K562 (cell line): ENCODE measurements around the gene GZF1. TPM values are rescaled to one million over a fixed set of nuclear protein-coding genes. Genes with fewer than 3 reads are reported as not detected.

Experiments
- ARNT ChIP-seq, 2 experiments: fragments of 450-650 bp; IDR thresholded peaks; 2 replicates each; pipeline ENCODE4 v1.6.1; 2016; ENCODE audit warnings: mild to moderate bottlenecking in 1 of 2
- BCOR ChIP-seq: fragments of 450-650 bp; IDR thresholded peaks from 2 replicates; pipeline ENCODE4 v1.6.1; 2016
- CHD1 ChIP-seq: fragments of 200-600 bp; sonication (generic); IDR thresholded peaks from one replicate; pipeline ENCODE4 v1.6.1; 2012; ENCODE audit warnings: mild to moderate bottlenecking, moderate library complexity, low read length, inconsistent platforms
- CTCFL ChIP-seq: IDR thresholded peaks from 2 replicates; pipeline ENCODE4 v1.6.1; 2011; ENCODE audit warnings: borderline replicate concordance, low read depth, mild to moderate bottlenecking, moderate library complexity, low read length; ENCODE audit not compliant: insufficient read depth, poor library complexity, severe bottlenecking
- E2F3 ChIP-seq: fragments of 250-450 bp; sonication (Bioruptor Pico); IDR thresholded peaks from 2 replicates; pipeline ENCODE4 v1.4.0; 2020; ENCODE audit warnings: mild to moderate bottlenecking
- E2F5 ChIP-seq: sonication (generic); formaldehyde crosslinking; IDR thresholded peaks from 2 replicates; pipeline ENCODE4 v1.8.0; 2022; ENCODE audit warnings: mild to moderate bottlenecking, missing genetic modification reagents
- EWSR1 ChIP-seq: fragments of 450-650 bp; IDR thresholded peaks from 2 replicates; pipeline ENCODE4 v1.6.1; 2018; ENCODE audit warnings: borderline replicate concordance, mild to moderate bottlenecking, low read depth, moderate library complexity; ENCODE audit not compliant: partially characterized antibody
- EZH2 ChIP-seq: IDR thresholded peaks from 2 replicates; pipeline ENCODE4 v1.6.1; 2012; ENCODE audit warnings: low read depth, mild to moderate bottlenecking, inconsistent platforms, low read length, borderline replicate concordance
- FOXJ2 ChIP-seq: fragments of 200-800 bp; sonication (Bioruptor generic); IDR thresholded peaks from 2 replicates; pipeline ENCODE4 v1.6.1; 2016; ENCODE audit warnings: missing genetic modification characterization, missing compliant biosample characterization
- FOXO4 ChIP-seq: fragments of 450-650 bp; formaldehyde crosslinking; IDR thresholded peaks from 2 replicates; pipeline ENCODE4 v1.4.0; 2020; ENCODE audit warnings: mild to moderate bottlenecking, moderate library complexity
- ID3 ChIP-seq, 2 experiments: fragments of 250-450 bp in 1 of 2; fragments of 450-650 bp in 1 of 2; sonication (Bioruptor Pico) in 1 of 2; IDR thresholded peaks; 2 replicates each; pipeline versions ENCODE4 v1.6.1 to v1.8.0; 2016 to 2021; ENCODE audit warnings: mild to moderate bottlenecking in 2 of 2, moderate library complexity in 2 of 2, missing compliant biosample characterization in 1 of 2, missing genetic modification characterization in 1 of 2
- KLF1 ChIP-seq: fragments of 450-650 bp; IDR thresholded peaks from 2 replicates; pipeline ENCODE4 v1.6.1; 2016; ENCODE audit warnings: missing genetic modification characterization, missing compliant biosample characterization
- MAFF ChIP-seq: IDR thresholded peaks from 2 replicates; pipeline ENCODE4 v1.6.1; 2012; ENCODE audit warnings: low read length, improper control_type of control experiment
- MEF2A ChIP-seq: IDR thresholded peaks from 2 replicates; pipeline ENCODE4 v1.6.1; 2011; ENCODE audit warnings: low read depth, mild to moderate bottlenecking, low read length, moderate library complexity; ENCODE audit not compliant: control insufficient read depth
- MLX ChIP-seq, 2 experiments: fragments of 450-650 bp in 1 of 2; sonication (generic) in 1 of 2; formaldehyde crosslinking; conservative IDR thresholded peaks; 2 replicates each; pipeline versions ENCODE4 v1.4.0 to v1.8.1; 2020 to 2022; ENCODE audit warnings: mild to moderate bottlenecking in 1 of 2, missing genetic modification reagents in 1 of 2
- NFE2 ChIP-seq: IDR thresholded peaks from 2 replicates; pipeline ENCODE4 v1.6.1; 2014; ENCODE audit warnings: antibody characterized with exemption, low read depth
- NUFIP1 ChIP-seq: fragments of 450-650 bp; IDR thresholded peaks from 2 replicates; pipeline ENCODE4 v1.6.1; 2018; ENCODE audit not compliant: partially characterized antibody
- PPARD ChIP-seq: fragments of 250-450 bp; sonication (Bioruptor Pico); IDR thresholded peaks from 2 replicates; pipeline ENCODE4 v1.8.0; 2022; ENCODE audit warnings: inconsistent platforms, mild to moderate bottlenecking, moderate library complexity
- SMC3 ChIP-seq: conservative IDR thresholded peaks from 2 replicates; pipeline ENCODE4 v1.6.1; 2011; ENCODE audit warnings: low read depth, low read length, improper control_type of control experiment; ENCODE audit not compliant: insufficient read depth
- SPI1 ChIP-seq: IDR thresholded peaks from 2 replicates; pipeline ENCODE4 v1.6.1; 2011; ENCODE audit warnings: low read depth, low read length, control low read depth, borderline replicate concordance
- TRIM24 ChIP-seq, 2 experiments: fragments of 450-650 bp; IDR thresholded peaks; 2 replicates each; pipeline ENCODE4 v1.6.1; 2016
- ZNF561 ChIP-seq: fragments of 450-650 bp; formaldehyde crosslinking; conservative IDR thresholded peaks from 2 replicates; pipeline ENCODE4 v1.4.0; 2020; ENCODE audit warnings: mild to moderate bottlenecking, moderate library complexity
- ZNF696 ChIP-seq: fragments of 250-450 bp; sonication (Bioruptor Pico); conservative IDR thresholded peaks from 2 replicates; pipeline ENCODE4 v1.4.0; 2020; ENCODE audit warnings: mild to moderate bottlenecking, moderate library complexity
- polyA plus RNA-seq, 8 experiments: library from polyadenylated mRNA; depleted of rRNA in 4 of 8; stranded (reverse) in 5 of 8; unstranded in 3 of 8; fragments of >200 nt; fragmentation: Nextera tagmentation in 2 of 8; fragmentation: Illumina TruSeq in 1 of 8; extraction: Ambion mirVana in 2 of 8; extraction: Trizol in 1 of 8; gene quantifications; 2 replicates each; pipeline versions ENCODE4 v1.2.1 to v1.2.3, GENCODE V29; 2011 to 2014; ENCODE audit warnings: inconsistent platforms in 1 of 8, missing spikeins in 1 of 8
- total RNA-seq, 7 experiments: library from RNA; depleted of rRNA in 6 of 7; stranded (reverse); fragments of >200 nt in 6 of 7; fragmentation: Illumina TruSeq in 2 of 7; extraction: Trizol in 2 of 7; gene quantifications; 2 replicates each; pipeline versions ENCODE4 v1.2.1 to v1.2.3, GENCODE V29; 2011 to 2021; ENCODE audit warnings: low replicate concordance in 1 of 7

GZF1 gene
- total and polyA plus RNA-seq, 9 of the 15 experiments (the other 6 are each of a cell fraction or from before 2014, with no cell fraction given), result 1.2 to 15.7 (median 7.4) TPM

GRCh38 chr20:23350196-23350903, 11.6 kb upstream of the GZF1 start, which contains the start of gene NXT1 (continued):
- peak; percentile 25 for TF ChIP-seq CHD1
- peak; percentile 85 for TF ChIP-seq E2F3 (CRISPR knock-in tag)
- no peak for TF ChIP-seq ZNF561 (CRISPR knock-in tag)
- TF ChIP-seq BCOR, result no peak
- TF ChIP-seq ZNF696 (CRISPR knock-in tag), result no peak
- 0 out of 4 replicates have a peak, but pooled peaks of 1 of the 2 experiments have one; percentile 44 for TF ChIP-seq MLX (CRISPR knock-in tag; conservative IDR thresholded peaks at IDR 0.05)
- TF ChIP-seq FOXJ2 (tag), result no peak
- TF ChIP-seq ARNT (IDR thresholded peaks at IDR 0.05), result no peak
- no peak for TF ChIP-seq SMC3
- no peak for TF ChIP-seq EWSR1
- no peak for TF ChIP-seq NUFIP1
- no peak for TF ChIP-seq EZH2
- TF ChIP-seq KLF1 (tag), result no peak
- no peak for TF ChIP-seq TRIM24 (IDR thresholded peaks at IDR 0.05)
- no peak for TF ChIP-seq SPI1
- no peak for TF ChIP-seq ID3 (CRISPR knock-in tag; IDR thresholded peaks at IDR 0.05)
- 0 out of 2 replicates have a peak, but pooled peaks have one; percentile 19 for TF ChIP-seq ID3 (tag; IDR thresholded peaks at IDR 0.05)
- no peak for TF ChIP-seq MAFF
- TF ChIP-seq MEF2A, result no peak
- TF ChIP-seq E2F5 (CRISPR knock-in tag), result 0 out of 2 replicates have a peak, but pooled peaks have one; percentile 62
- no peak for TF ChIP-seq PPARD
- no peak for TF ChIP-seq FOXO4 (CRISPR knock-in tag)
- TF ChIP-seq NFE2, result no peak
- TF ChIP-seq CTCFL, result no peak
